ENCODE data around the gene FUT2. TPM values are rescaled to one million over a fixed set of nuclear protein-coding genes. Genes with fewer than 3 reads are reported as not detected.

The FUT2 gene
- total and polyA plus RNA-seq, 2 of the 13 experiments (the other 11 are each of a cell fraction or from before 2014, with no cell fraction given) = 0.07 TPM; not detected in 1

DNA sequence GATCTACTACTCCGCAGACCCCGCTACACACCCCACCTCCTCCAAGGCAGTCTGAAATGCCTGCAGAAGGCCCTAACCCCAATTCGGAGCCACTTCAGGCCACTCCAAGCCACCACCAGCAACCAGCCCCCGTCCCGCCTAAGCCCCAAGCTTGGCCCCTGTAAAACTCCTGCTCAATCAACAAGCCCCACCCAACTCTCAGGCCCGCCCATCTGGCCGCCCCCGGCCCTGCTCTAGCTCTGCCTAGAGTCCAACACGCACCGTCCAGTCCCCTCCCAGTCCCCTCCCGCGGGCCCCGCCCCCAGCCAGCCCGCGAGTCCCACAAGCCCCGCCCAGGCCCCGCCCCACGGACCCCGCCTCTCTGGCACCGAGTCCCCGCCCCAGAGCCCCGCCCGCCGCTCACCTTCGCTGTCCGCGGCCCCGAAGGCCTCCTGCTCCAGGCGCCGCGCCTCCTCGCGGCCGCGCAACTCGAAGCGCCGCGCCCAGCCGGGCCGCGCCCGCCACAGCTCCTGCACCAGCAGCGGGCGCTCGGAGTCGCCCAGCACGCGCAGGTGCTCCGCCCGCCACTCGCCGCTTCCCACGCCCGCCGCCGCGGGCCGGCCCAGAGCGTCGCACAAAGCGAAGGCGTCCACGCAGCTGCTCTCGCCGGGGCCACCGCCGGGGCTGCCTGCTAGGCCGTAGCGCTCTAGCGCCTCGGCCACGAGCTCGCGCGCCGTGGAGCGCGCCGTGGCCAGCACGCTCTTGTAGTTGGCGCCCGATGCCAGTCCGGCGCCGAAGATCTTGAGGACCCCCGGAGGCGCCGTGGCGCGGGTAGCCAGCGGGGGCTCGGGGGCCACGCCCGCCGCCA lies 43.0 kb downstream of the FUT2 start (continued):
- TF ChIP-seq, protein P1, sequence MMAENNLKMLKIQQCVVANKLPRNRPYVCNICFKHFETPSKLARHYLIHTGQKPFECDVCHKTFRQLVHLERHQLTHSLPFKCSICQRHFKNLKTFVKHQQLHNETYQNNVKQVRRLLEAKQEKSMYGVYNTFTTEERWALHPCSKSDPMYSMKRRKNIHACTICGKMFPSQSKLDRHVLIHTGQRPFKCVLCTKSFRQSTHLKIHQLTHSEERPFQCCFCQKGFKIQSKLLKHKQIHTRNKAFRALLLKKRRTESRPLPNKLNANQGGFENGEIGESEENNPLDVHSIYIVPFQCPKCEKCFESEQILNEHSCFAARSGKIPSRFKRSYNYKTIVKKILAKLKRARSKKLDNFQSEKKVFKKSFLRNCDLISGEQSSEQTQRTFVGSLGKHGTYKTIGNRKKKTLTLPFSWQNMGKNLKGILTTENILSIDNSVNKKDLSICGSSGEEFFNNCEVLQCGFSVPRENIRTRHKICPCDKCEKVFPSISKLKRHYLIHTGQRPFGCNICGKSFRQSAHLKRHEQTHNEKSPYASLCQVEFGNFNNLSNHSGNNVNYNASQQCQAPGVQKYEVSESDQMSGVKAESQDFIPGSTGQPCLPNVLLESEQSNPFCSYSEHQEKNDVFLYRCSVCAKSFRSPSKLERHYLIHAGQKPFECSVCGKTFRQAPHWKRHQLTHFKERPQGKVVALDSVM (CRISPR knock-in tag; IDR thresholded peaks at IDR 0.05) = peak; percentile 73
- TF ChIP-seq, protein P2, sequence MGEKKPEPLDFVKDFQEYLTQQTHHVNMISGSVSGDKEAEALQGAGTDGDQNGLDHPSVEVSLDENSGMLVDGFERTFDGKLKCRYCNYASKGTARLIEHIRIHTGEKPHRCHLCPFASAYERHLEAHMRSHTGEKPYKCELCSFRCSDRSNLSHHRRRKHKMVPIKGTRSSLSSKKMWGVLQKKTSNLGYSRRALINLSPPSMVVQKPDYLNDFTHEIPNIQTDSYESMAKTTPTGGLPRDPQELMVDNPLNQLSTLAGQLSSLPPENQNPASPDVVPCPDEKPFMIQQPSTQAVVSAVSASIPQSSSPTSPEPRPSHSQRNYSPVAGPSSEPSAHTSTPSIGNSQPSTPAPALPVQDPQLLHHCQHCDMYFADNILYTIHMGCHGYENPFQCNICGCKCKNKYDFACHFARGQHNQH (CRISPR knock-in tag; IDR thresholded peaks at IDR 0.05) = 0 out of 2 replicates have a peak, but pooled peaks have one; percentile 32
- TF ChIP-seq KDM6A (CRISPR knock-in tag; IDR thresholded peaks at IDR 0.05; ENCODE audit: low read depth) = no peak
- TF ChIP-seq CENPT (CRISPR knock-in tag; IDR thresholded peaks at IDR 0.05; ENCODE audit: low read depth) = peak; percentile 96; the same call in 1 of the 2 replicates
- TF ChIP-seq JDP2 (CRISPR knock-in tag; IDR thresholded peaks at IDR 0.05; ENCODE audit: borderline replicate concordance) = peak; percentile 69; the same call in 1 of the 2 replicates
- TF ChIP-seq ZNF253 (CRISPR knock-in tag; IDR thresholded peaks at IDR 0.05; ENCODE audit: borderline replicate concordance) = 0 out of 2 replicates have a peak, but pooled peaks have one; percentile 23
- TF ChIP-seq, protein P3, sequence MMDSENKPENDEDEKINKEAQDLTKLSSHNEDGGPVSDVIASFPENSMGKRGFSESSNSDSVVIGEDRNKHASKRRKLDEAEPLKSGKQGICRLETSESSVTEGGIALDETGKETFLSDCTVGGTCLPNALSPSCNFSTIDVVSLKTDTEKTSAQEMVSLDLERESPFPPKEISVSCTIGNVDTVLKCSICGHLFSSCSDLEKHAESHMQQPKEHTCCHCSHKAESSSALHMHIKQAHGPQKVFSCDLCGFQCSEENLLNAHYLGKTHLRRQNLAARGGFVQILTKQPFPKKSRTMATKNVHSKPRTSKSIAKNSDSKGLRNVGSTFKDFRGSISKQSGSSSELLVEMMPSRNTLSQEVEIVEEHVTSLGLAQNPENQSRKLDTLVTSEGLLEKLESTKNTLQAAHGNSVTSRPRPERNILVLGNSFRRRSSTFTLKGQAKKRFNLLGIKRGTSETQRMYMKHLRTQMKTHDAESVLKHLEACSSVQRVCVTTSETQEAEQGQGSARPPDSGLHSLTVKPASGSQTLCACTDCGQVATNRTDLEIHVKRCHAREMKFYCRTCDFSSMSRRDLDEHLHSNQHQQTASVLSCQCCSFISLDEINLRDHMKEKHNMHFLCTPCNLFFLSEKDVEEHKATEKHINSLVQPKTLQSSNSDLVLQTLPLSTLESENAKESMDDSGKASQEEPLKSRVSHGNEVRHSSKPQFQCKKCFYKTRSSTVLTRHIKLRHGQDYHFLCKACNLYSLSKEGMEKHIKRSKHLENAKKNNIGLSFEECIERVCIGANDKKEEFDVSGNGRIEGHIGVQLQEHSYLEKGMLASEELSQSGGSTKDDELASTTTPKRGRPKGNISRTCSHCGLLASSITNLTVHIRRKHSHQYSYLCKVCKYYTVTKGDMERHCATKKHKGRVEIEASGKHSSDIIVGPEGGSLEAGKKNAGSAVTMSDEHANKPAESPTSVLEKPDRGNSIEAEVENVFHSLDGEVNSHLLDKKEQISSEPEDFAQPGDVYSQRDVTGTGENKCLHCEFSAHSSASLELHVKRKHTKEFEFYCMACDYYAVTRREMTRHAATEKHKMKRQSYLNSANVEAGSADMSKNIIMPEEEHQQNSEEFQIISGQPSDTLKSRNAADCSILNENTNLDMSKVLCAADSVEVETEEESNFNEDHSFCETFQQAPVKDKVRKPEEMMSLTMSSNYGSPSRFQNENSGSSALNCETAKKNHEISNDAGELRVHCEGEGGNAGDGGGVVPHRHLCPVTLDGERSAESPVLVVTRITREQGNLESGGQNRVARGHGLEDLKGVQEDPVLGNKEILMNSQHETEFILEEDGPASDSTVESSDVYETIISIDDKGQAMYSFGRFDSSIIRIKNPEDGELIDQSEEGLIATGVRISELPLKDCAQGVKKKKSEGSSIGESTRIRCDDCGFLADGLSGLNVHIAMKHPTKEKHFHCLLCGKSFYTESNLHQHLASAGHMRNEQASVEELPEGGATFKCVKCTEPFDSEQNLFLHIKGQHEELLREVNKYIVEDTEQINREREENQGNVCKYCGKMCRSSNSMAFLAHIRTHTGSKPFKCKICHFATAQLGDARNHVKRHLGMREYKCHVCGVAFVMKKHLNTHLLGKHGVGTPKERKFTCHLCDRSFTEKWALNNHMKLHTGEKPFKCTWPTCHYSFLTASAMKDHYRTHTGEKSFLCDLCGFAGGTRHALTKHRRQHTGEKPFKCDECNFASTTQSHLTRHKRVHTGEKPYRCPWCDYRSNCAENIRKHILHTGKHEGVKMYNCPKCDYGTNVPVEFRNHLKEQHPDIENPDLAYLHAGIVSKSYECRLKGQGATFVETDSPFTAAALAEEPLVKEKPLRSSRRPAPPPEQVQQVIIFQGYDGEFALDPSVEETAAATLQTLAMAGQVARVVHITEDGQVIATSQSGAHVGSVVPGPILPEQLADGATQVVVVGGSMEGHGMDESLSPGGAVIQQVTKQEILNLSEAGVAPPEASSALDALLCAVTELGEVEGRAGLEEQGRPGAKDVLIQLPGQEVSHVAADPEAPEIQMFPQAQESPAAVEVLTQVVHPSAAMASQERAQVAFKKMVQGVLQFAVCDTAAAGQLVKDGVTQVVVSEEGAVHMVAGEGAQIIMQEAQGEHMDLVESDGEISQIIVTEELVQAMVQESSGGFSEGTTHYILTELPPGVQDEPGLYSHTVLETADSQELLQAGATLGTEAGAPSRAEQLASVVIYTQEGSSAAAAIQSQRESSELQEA (CRISPR knock-in tag; IDR thresholded peaks at IDR 0.05; ENCODE audit: not compliant biosample characterization) = no peak
- TF ChIP-seq, protein P4, sequence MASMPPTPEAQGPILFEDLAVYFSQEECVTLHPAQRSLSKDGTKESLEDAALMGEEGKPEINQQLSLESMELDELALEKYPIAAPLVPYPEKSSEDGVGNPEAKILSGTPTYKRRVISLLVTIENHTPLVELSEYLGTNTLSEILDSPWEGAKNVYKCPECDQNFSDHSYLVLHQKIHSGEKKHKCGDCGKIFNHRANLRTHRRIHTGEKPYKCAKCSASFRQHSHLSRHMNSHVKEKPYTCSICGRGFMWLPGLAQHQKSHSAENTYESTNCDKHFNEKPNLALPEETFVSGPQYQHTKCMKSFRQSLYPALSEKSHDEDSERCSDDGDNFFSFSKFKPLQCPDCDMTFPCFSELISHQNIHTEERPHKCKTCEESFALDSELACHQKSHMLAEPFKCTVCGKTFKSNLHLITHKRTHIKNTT (CRISPR knock-in tag; IDR thresholded peaks at IDR 0.05) = no peak
- TF ChIP-seq GATAD2A (CRISPR knock-in tag; IDR thresholded peaks at IDR 0.05) = no peak
- TF ChIP-seq ERF (CRISPR knock-in tag; IDR thresholded peaks at IDR 0.05) = peak; percentile 6; the same call in 1 of the 2 replicates
- TF ChIP-seq SRF (IDR thresholded peaks at IDR 0.05; ENCODE audit: low read depth, low read length) = no peak
- peak; percentile 56; the same call in 1 of the 2 replicates for TF ChIP-seq NR2C2 (CRISPR knock-in tag; IDR thresholded peaks at IDR 0.05; ENCODE audit: borderline replicate concordance)
- TF ChIP-seq KMT2A (CRISPR knock-in tag; IDR thresholded peaks at IDR 0.05) = no peak
- TF ChIP-seq ZNF670 (CRISPR knock-in tag; IDR thresholded peaks at IDR 0.05; ENCODE audit: borderline replicate concordance) = no peak
- TF ChIP-seq KDM2A (CRISPR knock-in tag; IDR thresholded peaks at IDR 0.05; ENCODE audit: borderline replicate concordance, low read depth) = no peak
- peak; percentile 74 for TF ChIP-seq SP4 (CRISPR knock-in tag; IDR thresholded peaks at IDR 0.05)
